Right lobe of liver (tissue), 4 donors: ENCODE results near the gene SIK3.

Experiments used
- CTCF ChIP-seq, 4 donors: fragments of 200-600 bp in 3 of 4; fragments of 450-650 bp in 1 of 4; IDR thresholded peaks; one replicate each; pipeline versions ENCODE4 v1.5.1 to v1.8.0; 2016 to 2022; ENCODE audit warnings: antibody characterized with exemption in 4 of 4, mild to moderate bottlenecking in 2 of 4
- POLR2A ChIP-seq: fragments of 450-650 bp; IDR thresholded peaks from one replicate; pipeline ENCODE4 v1.6.1; 2017; ENCODE audit warnings: antibody characterized with exemption, mild to moderate bottlenecking
- donor health status: DM: no; HTN: no; CAD: no.
- donor health status: DM: no; HTN: no; CAD: no.
- donor health status: DM: no; HTN: yes; CAD: no.

- TF ChIP-seq CTCF (IDR thresholded peaks at IDR 0.05) (no peak), POLR2A (no peak)
Observed at GRCh38 chr11:116890193-116890592, 208.0 kb downstream of the SIK3 start.
